ENCODE data around the gene ZBED5. TPM values are rescaled to one million over a fixed set of nuclear protein-coding genes. Genes with fewer than 3 reads are reported as not detected.
A peak's percentile ranks its signal among the peaks of the same experiment; 100 is the strongest.

ZBED5 gene
- total and polyA plus RNA-seq, 9 of the 15 experiments (the other 6 are each of a cell fraction or from before 2014, with no cell fraction given) = 12.4 to 70.7 (median 26.8) TPM

GRCh38 chr11:10894666-10895065, 36.8 kb upstream of the ZBED5 start (continued):
- TF ChIP-seq ATF3 (IDR thresholded peaks at IDR 0.05) (no peak), ATF3 (CRISPR knock-in tag; conservative IDR thresholded peaks at IDR 0.05) (no peak), ZBTB43 (CRISPR knock-in tag; IDR thresholded peaks at IDR 0.05) (no peak), DMBX1 (CRISPR knock-in tag; IDR thresholded peaks at IDR 0.05; ENCODE audit: borderline replicate concordance) (peak; percentile 87), FIP1L1 (IDR thresholded peaks at IDR 0.05; ENCODE audit: low read depth, low read length, poor library complexity, severe bottlenecking) (no peak), GATA2 (CRISPR knock-in tag; IDR thresholded peaks at IDR 0.05) (no peak), DPF2 (IDR thresholded peaks at IDR 0.05) (peak; percentile 42; the same call in 1 of the 2 replicates), ZNF274 (IDR thresholded peaks at IDR 0.05; ENCODE audit: borderline replicate concordance, low read depth, low read length) (no peak), ZNF592 (IDR thresholded peaks at IDR 0.05) (peak; percentile 82), ILK (tag; IDR thresholded peaks at IDR 0.05; ENCODE audit: borderline replicate concordance, low read depth) (no peak)
- TF ChIP-seq, protein P1, sequence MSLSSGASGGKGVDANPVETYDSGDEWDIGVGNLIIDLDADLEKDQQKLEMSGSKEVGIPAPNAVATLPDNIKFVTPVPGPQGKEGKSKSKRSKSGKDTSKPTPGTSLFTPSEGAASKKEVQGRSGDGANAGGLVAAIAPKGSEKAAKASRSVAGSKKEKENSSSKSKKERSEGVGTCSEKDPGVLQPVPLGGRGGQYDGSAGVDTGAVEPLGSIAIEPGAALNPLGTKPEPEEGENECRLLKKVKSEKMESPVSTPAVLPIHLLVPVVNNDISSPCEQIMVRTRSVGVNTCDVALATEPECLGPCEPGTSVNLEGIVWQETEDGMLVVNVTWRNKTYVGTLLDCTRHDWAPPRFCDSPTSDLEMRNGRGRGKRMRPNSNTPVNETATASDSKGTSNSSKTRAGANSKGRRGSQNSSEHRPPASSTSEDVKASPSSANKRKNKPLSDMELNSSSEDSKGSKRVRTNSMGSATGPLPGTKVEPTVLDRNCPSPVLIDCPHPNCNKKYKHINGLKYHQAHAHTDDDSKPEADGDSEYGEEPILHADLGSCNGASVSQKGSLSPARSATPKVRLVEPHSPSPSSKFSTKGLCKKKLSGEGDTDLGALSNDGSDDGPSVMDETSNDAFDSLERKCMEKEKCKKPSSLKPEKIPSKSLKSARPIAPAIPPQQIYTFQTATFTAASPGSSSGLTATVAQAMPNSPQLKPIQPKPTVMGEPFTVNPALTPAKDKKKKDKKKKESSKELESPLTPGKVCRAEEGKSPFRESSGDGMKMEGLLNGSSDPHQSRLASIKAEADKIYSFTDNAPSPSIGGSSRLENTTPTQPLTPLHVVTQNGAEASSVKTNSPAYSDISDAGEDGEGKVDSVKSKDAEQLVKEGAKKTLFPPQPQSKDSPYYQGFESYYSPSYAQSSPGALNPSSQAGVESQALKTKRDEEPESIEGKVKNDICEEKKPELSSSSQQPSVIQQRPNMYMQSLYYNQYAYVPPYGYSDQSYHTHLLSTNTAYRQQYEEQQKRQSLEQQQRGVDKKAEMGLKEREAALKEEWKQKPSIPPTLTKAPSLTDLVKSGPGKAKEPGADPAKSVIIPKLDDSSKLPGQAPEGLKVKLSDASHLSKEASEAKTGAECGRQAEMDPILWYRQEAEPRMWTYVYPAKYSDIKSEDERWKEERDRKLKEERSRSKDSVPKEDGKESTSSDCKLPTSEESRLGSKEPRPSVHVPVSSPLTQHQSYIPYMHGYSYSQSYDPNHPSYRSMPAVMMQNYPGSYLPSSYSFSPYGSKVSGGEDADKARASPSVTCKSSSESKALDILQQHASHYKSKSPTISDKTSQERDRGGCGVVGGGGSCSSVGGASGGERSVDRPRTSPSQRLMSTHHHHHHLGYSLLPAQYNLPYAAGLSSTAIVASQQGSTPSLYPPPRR (CRISPR knock-in tag; IDR thresholded peaks at IDR 0.05; ENCODE audit: borderline replicate concordance) = no peak
